HPDE6-E6E7 (cell line): ENCODE results near the gene TMEM200B.
"Not testable (repeated sequence)": the region's sequence is repeated elsewhere in the genome, so short reads cannot be mapped to it uniquely, and the experiment has no call there.

Experiments
- DNase-seq: peaks from one replicate; pipeline ENCODE4 v3.0.0; 2011; ENCODE audit warnings: missing footprints; ENCODE audit errors: extremely low spot score

The TMEM200B gene

DNA sequence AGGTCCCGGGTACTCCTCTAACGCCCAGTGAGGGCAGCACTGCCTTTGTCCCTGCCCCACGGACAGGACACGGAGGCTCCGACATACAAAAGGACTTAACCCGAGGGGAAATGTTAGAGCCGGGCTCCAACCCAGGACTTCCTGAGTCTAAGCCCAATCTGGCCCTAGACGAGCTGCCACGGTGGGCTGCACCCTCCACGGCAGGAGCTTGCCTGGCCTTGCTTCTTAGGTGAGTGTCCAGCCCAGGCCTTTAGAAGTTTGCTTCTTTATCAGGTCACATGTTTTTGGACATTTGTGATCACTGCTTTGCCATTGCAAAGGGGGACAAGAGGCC, 11.0 kb upstream of the TMEM200B start:
- DNase-seq, result no peak

DNA sequence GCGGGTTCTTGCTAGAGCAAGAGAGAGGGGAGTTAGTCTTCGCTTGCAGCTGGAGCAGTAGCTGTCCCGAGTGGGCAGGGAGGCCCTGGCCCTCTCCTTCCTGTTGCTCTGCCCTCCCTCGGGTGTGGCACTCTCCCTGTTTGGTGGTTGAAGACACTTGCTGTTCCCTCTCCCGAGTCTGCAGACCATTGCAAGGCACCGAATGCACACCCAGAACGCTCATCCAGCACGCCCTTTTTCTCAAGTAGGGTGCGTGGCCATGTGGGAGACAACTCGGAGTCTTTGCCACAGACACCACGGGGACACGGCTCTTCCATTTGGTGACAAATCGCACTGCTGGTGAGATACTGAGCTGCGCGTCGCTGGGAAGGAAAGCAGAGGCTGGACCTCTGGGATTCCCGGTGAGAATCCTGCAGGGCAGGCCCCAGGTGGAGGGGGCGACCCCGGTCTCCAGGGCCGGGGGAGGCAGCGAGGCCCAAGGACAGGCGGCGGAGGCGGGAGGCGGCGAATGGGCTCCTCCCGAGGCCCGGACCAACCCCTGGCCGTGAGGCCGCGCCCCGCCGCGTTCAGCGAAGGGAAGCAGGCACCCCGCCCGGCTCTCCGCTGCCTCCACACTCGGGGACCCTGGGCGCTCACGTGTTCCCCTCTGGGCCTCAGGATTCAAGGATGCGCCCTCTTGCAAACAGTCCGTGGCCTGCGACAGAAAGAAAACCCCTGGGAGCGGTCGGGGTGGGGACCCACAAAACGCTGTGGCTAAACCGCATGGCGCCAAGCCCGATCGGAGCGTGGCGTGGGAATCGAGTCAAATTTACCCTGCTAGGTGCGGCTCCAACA, 10.4 kb upstream of the TMEM200B start:
- DNase-seq, result no peak

DNA sequence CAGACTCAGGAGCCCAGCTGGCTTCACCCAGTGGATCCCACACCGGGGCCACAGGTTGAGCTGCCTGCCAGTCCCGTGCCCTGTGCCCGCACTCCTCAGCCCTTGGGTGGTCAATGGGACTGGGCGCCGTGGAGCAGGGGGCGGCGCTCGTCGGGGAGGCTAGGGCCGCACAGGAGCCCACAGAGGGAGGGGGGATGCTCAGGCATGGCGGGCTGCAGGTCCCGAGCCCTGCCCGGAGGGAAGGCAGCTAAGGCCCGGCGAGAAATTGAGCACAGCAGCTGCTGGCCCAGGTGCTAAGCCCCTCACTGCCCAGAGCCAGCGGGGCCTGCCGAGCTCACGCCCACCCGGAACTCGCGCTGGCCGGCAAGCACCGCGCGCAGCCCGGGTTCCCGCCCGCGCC, 7.4 kb upstream of the TMEM200B start:
- not testable (repeated sequence) for DNase-seq

DNA sequence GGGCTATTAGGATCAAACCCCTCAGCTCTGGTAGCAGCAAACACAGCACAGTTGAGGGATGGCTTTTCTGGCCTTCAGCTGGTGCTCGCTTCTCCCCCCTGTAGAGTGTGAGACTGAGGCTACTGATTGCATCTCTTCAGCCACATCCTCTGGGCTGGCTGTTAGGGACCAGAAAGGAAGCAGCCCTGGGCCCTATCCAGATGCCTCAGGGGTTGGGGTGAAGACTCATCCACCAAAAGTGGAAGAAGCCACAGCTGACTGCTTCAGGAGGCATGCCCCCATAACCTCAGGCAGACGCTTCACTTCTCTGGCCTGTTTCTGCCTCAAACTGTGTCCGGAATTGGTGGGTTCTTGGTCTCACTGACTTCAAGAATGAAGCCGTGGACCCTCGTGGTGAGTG, 6.2 kb upstream of the TMEM200B start:
- DNase-seq, result no peak

DNA sequence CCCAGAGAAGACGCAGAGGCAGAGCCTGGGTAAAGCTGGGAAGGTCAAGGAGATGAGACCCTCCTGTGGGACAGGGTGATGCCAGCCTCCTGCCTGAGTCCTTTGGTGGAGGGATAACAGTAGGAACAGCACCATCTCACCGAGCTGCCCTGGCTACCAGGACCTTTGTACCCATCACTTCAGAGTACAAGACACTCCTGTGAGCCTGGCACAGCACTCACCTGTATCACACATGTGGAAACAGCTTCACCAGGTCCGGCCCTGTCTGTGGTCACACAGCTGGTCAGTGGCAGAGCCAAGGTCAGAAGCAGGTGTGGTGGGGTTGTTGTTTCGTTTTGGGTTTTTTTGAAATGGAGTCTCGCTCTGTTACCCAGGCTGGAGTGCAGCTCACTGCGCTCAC, 5.0 kb upstream of the TMEM200B start:
- DNase-seq, result no peak

DNA sequence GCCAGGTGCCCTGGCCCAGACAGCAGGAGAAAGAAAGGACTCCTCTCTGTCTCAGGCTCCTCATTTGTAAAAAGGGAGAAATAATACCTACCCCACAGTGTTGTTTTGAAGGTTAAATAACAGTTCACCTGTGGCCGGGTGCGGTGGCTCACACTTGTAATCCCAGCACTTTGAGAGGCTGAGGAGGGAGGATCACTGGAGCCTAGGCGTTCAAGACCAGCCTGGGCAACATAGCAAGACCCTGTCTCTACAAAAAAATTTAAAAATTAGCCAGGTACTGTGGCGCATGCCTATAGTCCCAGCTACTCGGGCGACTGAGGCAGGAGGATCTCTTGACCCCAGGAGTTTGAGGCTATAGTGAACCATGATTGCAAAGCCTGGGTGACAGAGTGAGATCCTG, 2.5 kb upstream of the TMEM200B start:
- DNase-seq, result no peak

DNA sequence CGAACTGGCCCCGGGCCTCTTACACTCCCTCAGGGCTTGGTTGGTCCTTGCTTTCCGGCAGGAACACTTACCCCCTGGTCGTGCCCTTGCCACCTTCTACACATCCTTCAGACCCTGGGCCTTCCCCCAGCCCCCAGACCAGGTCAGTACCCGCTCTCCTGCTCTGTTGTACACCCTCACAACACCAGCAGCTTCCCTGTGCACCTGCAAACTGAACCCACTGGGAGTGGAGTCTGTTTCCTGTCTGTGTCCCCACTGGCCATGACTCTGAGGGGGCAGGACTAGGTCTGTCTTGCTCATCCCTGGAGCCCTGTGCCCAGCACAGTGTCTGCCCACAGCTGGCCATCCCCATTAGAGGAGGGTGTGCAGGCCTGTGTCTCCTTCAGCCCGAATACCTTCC, 2.1 kb upstream of the TMEM200B start:
- DNase-seq, result no peak

DNA sequence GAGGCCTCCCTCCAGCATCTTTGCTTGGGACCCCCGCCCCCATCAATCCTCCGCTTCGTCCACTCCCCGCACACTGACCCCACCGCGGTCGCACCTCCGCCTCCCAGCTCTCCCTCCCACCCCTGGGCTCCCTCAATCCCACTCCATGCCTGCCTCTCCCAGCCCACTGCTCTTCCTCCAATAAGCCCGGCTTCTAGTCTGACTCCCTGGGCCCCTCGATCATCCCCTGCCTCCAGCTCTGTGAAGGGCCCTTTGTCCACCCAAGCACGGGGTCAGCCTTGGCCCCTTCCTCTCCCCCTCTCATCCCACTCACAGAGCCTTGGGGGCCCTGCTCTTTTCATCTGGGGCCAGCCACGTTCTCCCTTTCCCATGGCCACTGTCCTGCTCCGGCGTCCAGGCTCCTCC, 1.5 kb upstream of the TMEM200B start:
- DNase-seq, result no peak

DNA sequence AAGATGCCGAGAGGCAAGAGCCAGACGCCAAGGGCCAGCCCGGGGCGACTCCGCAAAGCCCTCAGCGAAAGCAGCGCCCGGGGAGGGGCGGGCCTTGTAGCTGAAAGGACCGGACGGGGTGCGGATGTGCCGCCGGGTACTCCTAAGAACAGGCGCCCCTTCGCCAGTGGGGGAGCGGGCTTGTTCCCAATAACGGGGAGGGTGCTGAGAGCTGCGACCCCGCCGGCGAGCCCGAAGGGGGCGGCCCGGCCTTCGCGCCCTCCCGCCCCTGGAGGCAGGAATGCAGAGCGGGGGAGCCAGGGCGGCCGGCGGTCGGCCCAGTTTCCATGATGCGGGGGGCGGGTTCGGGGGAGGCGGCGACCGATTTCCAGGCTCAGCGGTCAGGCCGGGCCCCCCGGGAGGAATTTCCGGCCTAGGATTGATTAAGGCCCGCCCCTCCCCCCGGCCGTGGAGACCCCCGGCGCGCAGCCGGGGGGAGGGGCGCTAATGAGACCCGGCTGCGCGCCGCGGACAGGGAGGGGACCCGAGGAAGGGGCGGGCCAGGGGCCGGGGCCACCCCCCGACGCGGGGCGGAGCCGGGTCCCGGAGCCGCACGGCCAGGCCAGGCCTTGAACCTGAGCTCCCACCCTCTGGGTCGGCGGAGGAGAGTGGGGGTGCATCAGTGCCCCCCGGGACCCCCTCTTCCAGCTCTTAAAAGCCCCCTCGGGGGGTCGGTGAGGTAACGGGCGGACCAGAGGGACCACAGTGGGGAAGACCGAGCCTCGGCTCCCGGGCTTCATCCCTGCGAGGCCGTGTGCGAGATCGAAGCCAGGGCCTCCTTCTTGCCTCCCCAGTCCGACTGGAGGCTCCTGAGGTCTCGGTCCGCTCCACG, 898 bp upstream of the TMEM200B start:
- DNase-seq, result no peak

DNA sequence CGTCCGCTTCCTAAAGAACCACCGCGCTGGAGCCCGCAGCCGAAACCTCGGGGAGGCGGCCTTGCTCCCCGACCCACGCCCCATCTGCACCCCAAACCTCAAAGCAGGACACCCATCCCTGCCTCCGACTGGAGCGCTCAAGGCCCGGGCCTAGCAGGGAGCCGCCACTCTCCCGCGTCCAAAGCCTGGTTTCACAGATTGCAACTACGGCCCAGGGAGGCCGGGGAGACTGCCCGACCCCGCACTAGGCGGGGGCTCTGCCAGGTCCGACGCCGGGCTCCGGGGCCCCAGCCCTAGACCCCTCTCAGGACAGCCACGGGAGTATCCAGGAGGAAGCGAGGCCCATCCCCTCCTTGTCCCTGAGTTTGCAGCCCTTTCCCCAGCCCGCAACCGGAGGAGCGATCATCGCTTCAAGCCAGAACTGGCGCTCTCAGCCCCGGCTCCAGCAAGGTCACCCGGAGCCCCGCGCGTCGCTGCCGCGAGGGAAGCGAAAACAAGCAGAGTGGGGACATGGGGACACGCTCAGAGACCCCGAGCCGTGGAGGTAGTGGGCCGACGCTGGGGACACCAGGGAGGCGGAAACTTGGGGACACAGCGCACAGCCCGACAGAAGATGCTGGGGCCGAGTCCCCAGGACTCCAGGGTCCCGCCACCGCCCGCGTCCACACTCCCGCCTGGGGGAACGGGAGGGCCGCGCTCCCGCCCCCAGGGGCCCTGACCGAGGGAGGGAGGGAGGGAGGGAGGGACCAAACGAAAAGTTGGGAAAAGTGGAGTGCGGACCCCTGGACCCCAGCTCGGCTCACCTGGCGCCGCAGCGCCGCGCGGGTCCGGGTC, 433 bp downstream of the TMEM200B start:
- no peak for DNase-seq

DNA sequence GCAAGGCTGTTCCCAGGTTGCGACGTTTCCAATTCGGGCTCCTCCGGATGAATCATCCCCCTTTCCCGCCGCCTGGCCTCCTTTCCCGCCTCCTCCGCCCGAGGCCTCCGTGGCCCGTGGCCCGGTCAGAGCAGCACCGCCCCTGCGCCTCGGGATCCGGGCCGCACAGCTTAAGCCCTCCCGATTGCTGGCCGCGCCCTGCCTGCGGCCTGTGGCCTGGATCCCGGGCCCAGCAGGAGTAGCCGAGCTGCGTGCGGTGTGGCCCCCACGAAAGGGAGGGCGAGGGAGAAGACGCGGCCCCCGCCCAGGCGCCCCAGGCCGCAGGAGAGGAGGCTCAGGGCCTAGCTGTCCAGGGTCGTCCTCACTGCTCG, 1.0 kb downstream of the TMEM200B start:
- DNase-seq, result no peak

DNA sequence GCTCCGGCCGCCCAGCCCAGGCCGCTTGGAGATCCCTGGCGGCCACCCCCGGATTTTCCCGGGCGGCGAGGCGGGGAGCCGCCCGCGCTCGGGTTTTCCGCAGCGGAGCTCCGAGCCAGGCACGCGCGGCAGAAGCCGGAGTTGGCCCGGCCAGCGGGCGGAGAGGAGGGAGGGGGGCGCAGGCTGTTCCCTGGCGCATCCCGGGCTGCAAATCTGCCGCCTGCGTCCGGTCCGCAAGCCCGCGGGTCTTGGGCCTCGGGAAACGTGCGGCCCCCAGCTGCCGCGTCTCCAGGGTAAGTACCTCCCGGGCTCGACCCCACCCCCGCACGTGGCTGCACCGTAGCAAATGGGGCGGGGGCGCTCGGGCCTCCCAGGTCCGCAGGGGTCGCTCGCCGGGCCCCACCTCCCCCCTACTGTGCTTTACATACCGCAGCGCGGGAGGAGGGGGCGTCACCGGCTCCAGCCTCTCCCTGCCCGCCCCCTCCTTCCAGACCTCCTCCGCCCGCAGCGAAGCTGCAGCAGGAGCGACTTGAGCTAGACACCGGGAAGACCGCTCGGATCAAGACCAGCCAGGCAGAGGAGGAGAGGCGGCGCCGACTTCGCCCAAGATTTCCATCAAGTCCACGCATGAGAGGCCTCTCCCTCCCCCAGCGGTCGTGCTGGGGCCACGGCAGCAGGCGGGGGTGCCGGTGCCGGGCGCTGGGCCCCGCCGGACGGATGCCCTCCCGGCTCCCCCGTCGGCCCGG, 1.6 kb downstream of the TMEM200B start:
- no peak for DNase-seq

DNA sequence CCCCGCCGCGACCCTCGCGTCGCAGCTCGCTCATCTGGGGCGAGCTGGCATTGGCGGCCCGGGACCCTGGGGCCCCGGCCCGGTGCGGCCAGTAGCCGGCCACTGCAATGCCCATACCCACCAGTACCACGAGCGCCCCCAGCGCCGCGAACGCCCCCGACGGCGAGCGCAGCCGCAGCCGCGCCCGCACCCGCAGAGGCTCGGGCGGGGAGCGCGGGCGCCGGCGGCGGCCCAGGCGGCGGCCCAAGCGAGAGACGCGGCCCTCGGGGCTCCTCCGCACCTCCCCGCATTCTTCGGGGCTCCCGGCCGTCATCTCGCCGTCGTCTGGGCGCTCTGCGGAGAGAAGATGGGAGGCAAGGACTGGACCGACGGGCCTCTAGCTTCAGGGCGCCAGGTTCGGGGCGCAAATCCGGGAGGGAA, 2.2 kb downstream of the TMEM200B start:
- no peak for DNase-seq

DNA sequence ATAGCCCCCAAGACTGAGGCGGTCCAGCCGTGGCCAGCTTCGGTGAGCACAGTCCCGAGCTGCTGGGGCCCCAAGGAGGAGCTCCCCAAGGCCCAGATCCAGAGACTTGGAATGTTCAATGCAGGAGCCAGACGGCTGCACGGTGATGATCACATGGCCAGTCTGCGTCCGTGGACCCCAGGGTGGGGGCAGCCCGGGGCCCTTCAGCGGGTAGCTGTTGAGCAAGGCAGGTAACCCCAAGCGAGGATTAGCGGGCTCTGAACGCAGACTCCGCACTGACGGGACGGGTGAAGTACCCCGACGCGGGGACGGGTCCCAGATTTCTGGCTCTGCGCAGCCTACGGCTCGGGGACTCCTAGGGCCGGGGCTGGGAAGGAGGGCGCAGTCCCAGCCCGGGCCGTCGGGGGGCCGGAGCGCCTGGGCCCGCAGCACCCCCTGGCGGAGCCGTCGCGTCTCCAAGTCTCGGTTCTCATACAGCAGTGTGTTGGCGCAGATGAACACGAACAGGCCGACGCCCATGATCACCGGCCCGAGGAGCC, 2.7 kb downstream of the TMEM200B start:
- DNase-seq, result no peak

DNA sequence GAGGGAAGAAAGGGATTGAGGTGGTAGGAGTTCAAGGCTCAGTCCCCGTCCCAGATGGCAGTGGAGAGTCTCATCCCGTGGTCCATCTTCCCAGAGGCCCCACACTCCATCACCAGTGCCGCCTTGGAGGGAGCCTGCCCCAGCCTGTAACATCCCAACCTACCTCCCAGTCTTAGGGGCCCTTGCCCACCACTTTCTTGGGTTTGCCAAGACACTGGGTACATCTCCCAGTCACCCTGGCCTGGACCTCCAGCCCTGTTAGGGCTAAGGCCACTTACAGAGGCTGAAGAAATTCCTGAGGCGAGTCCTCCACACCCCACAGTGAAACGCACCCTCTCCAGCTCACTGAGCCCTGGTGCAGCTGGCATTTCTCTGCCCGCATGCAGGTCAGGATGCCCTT, 3.3 kb downstream of the TMEM200B start:
- DNase-seq, result no peak

DNA sequence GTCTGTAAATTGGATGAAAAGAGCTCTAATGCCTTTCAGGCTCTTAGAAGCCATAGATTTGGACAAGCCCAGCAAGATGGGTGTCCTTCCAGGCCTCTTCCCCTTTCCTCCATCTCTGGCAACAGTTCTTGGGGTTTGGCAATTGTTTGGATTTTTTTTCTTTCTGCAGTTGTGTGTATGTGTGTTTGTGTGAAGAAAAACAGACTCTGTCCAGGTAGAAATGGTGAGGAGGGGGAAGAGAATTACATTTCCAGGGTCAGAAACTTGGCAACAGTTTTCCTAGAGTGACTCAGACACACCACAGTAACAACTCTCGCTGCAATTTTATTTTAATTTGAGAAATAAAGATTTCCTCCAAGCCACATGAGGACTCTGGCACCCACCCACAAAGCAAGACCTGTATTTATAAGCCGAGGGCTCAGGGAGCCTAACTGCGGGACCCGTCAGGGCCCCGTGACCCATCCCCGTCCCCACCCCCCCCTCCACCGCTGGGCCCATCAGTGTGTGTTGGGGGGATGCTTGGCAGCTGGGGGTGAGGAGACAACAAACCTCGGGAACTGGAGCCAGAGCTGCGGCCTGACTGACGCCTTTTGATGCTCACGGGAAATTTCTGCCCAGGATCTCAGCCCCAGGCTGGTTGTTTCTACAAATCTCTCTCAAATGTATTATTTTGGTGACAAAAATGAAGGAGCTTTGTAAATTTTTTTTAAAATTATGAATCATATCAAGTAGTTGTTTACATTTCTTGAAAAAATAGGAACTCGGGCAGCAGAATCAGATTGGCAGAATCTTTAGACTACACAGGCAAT, 4.4 kb downstream of the TMEM200B start:
- no peak for DNase-seq

DNA sequence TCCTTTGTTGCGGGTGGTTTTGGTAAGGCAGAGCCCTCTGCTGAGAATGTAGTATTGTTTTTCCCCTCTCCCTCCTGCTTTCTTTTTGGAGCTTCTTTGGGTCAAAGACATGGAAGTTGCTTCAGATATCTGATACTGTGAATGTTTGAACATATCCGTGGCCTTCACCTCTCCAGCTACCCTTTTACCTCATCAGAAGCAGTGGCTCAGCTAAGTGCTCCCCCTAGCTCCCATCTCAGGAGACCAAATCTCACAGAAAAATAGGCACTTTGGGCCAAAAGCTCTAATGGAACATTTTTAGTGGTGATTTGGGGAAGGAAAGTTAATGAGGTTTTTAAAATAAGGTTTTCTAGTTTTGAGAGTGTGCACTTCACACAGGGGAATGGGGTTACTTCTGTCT, 6.3 kb downstream of the TMEM200B start:
- no peak for DNase-seq

DNA sequence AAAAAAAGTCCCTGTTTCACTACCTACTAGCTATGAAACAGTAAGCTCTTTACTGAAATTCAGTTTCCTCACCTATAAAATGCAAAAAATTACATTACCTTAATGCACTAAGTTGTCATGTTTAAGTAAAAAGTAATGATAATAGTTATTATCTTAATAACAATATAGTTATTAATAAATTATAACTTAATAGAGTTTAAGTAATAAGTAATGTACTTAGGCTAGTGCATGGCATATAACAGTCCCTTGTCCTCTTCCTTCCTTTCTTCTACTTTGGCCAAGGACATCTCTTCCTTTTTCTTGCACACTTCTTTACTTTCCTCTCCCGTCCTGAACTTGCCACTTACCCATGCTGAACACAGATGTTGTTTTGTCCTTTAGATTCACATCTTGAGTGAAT, 9.0 kb downstream of the TMEM200B start:
- DNase-seq, result no peak

DNA sequence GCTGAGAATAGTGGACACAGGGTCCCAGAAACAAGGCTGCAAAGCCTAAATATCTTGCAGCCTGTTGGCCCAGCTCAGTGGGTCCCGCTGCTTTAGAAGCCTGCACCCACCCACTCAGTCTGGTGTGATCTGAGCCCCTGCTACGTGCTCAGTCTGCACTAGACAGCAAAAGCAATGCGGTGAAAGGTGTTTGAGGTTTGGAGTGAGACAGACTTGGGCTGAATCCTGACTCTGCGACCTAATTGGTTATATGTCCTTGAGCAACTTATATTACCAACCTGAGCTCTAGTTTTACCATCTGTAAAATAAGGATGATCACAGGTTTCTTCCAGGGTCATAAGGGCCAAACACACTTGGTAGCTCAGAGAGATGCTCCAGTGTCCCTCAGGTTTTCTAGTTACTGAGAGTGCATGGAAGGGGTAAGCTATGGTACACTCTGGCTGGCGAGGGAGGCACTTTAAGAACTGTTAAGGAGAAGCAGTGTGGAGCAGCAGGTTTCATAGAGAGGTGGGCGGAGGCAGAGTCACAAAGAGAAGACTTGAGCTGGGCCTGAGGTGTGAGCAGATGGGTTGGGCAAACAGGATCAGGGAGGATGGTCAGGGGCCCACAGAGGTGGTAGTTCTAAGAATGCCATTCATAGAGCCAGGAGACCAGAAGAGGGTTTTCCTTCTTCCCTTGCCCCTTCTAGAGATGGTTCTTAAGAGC, 10.1 kb downstream of the TMEM200B start:
- no peak for DNase-seq
